Heart left ventricle (tissue), 16 donors: ENCODE data around the gene OR10H3. TPM values are rescaled to one million over a fixed set of nuclear protein-coding genes. Genes with fewer than 3 reads are reported as not detected.

Source experiments
- ATAC-seq, 4 donors: fragments of 200-7000 bp; cut with Tn5 transposase; one replicate each; pipeline ENCODE4 v1.9.1; 2020 to 2022; ENCODE audit warnings: moderate library complexity in 4 of 4, mild to moderate bottlenecking in 3 of 4, moderate number of reproducible peaks in 1 of 4
- DNase-seq, 5 donors: peaks; one replicate each; pipeline ENCODE4 v3.0.0-alpha.2; 2020
- H3K27ac ChIP-seq, 12 donors: fragments of 200-600 bp; sonication (generic) in 4 of 12; one replicate each; pipeline versions ENCODE4 v1.5.0 to v1.8.0; 2016 to 2022; ENCODE audit warnings: mild to moderate bottlenecking in 2 of 12
- H3K27me3 ChIP-seq, 9 donors: fragments of 200-600 bp; sonication (generic) in 2 of 9; one replicate each; pipeline versions ENCODE4 v1.5.1 to v1.8.0; 2016 to 2022; ENCODE audit warnings: mild to moderate bottlenecking in 3 of 9
- H3K36me3 ChIP-seq, 9 donors: fragments of 200-600 bp; sonication (generic) in 2 of 9; one replicate each; pipeline versions ENCODE4 v1.5.0 to v1.8.0; 2018 to 2022; ENCODE audit warnings: mild to moderate bottlenecking in 2 of 9
- H3K4me1 ChIP-seq, 12 donors: fragments of 200-600 bp; sonication (generic) in 4 of 12; one replicate each; pipeline versions ENCODE4 v1.5.0 to v1.8.0; 2016 to 2022; ENCODE audit warnings: mild to moderate bottlenecking in 3 of 12
- H3K4me3 ChIP-seq, 12 donors: fragments of 200-600 bp; sonication (generic) in 4 of 12; one replicate each; pipeline versions ENCODE4 v1.5.0 to v1.8.0; 2017 to 2022; ENCODE audit warnings: mild to moderate bottlenecking in 9 of 12, moderate library complexity in 4 of 12
- H3K9me3 ChIP-seq, 12 donors: fragments of 200-600 bp; sonication (generic) in 4 of 12; one replicate each; pipeline versions ENCODE4 v1.5.0 to v1.8.0; 2016 to 2022; ENCODE audit warnings: mild to moderate bottlenecking in 1 of 12
- CTCF ChIP-seq, 12 donors: fragments of 200-600 bp; sonication (generic) in 4 of 12; IDR thresholded peaks; one replicate each; pipeline versions ENCODE4 v1.5.0 to v1.8.0; 2018 to 2022; ENCODE audit warnings: antibody characterized with exemption in 12 of 12, mild to moderate bottlenecking in 5 of 12
- POLR2A ChIP-seq, 2 donors: fragments of 450-650 bp; IDR thresholded peaks; one replicate each; pipeline ENCODE4 v1.6.1; 2017; ENCODE audit warnings: antibody characterized with exemption in 2 of 2, mild to moderate bottlenecking in 2 of 2, moderate library complexity in 2 of 2
- WGBS, 4 donors: extraction: QIAGEN DNeasy Blood & Tissue Kit in 2 of 4; methylation state at CpG; one replicate each; pipeline versions ENCODE4 v1.1.5 to v1.1.7; 2013 to 2018; 5-methylcytosine and 5-hydroxymethylcytosine counted together
- intact Hi-C, 10 donors: fragments of 100-400 bp; cut with DNase I; formaldehyde crosslinking; loops; one replicate each; pipeline versions ENCODE4 v1.11.1 to v1.14.2; 2022
- polyA plus RNA-seq, 2 donors: library from polyadenylated mRNA; stranded (reverse); fragments of 200-250 nt; gene quantifications; one replicate each; pipeline ENCODE4 v1.2.3, GENCODE V29; 2013
- total RNA-seq, 9 donors: library from RNA; depleted of rRNA in 2 of 9; stranded (reverse); fragments of >200 nt in 2 of 9; fragmentation: NEBNext Ultra II Directional in 3 of 9; extraction: Animal tissue kit (Norgen Biotek cat#: 25700) in 3 of 9; gene quantifications; one replicate each; pipeline versions ENCODE4 v1.1.0 to v1.2.4, GENCODE V29; 2016 to 2023
- donor health status: ischemic (EF 13 %, LVEDD 7.1; RV severe dilation, severe dysfunction).
- donor health status: healthy with polysubstance abuse.
- donor health status: DM: no; HTN: yes; CAD: no.
- donor health status: DM: no; HTN: no; CAD: no.
- donor health status: ischemic (EF 25% LVEDD 6.9; RV normal size, moderate dysfunction).
- donor health status: ischemic (EF 25% LVEDD 5.7; RV mildly dilated, moderate dysfunction).
- donor health status: healthy.
- donor health status: DM: yes; HTN: yes; CAD: no.
- donor health status: ischemic (EF 35%, LVEDD 5.7; RV mildly dilated, moderate dysfunction).
- donor health status: nonischemic (EF 11% LVEDD 7.7; RV severe dilation, severe dysfunction).
- donor health status: DM: yes; HTN: yes; CAD: no.
- donor health status: PGD.
- donor health status: ischemic (EF 29% LVEDD 5.4; RV normal size, mild dysfunction).
- donor health status: nonischemic (EF 23%, LVEDD 6.1; RV moderate dilation, normal function).

Gene OR10H3
- total and polyA plus RNA-seq, 11 donors: not detected

- peaks cover 0 to 7% (median 0%) of the 10 kb centered on the region in 12 donors for H3K9me3 ChIP-seq
- intact Hi-C loops: no loop called here
- peaks cover 0 to 39% (median 3%) of the 10 kb centered on the region in 9 donors for H3K27me3 ChIP-seq
- no peaks in the 10 kb centered on the region for H3K36me3 ChIP-seq
- no peak overlapping the region for H3K27ac ChIP-seq
- no peak for TF ChIP-seq POLR2A (IDR thresholded peaks at IDR 0.05)
- TF ChIP-seq CTCF (IDR thresholded peaks at IDR 0.05): no peak
- no peak for ATAC-seq
- H3K4me3 ChIP-seq: no peak overlapping the region
- WGBS, 4 donors: 79 to 88% (median 80%) methylated on average over 1 of the region's 1 CpG
- no peaks in the 10 kb centered on the region for H3K4me1 ChIP-seq
- DNase-seq: no peak
These were observed 16.5 kb upstream of the OR10H3 start for GRCh38 chr19:15721268-15721667.

- no peak overlapping the region for H3K4me3 ChIP-seq
- no peak for DNase-seq
- peaks cover 0 to 32% (median 3%) of the 10 kb centered on the region in 9 donors for H3K27me3 ChIP-seq
- no peak overlapping the region for H3K27ac ChIP-seq
- H3K9me3 ChIP-seq: peaks cover 0 to 7% (median 0%) of the 10 kb centered on the region in 12 donors
- no peaks in the 10 kb centered on the region for H3K36me3 ChIP-seq
- H3K4me1 ChIP-seq: no peaks in the 10 kb centered on the region
- intact Hi-C loops: no loop called here
- TF ChIP-seq POLR2A (IDR thresholded peaks at IDR 0.05): no peak
- no peak for TF ChIP-seq CTCF (IDR thresholded peaks at IDR 0.05)
- 20 to 46% (median 24%) methylated on average over 16 to 25 of the region's 25 CpGs for WGBS, 4 donors
- no peak for ATAC-seq
These were observed 14.8 kb upstream of the OR10H3 start for GRCh38 chr19:15722956-15723355.

GRCh38 chr19:15727724-15728123 is 10.1 kb upstream of the OR10H3 start, which contains the start of gene OR10H2:
Gene OR10H2, plus strand, starts transcription at chr19:15728024. Its CDS starts 20 bp downstream, at chr19:15728044.
- H3K4me3 ChIP-seq: no peak within 1 kb of the TSS
- DNase-seq (no peak), ATAC-seq (no peak)
- peaks cover 0 to 6% (median 0%) of the 10 kb centered on the region in 12 donors for H3K4me1 ChIP-seq
- TF ChIP-seq POLR2A (IDR thresholded peaks at IDR 0.05): no peak
- TF ChIP-seq CTCF (IDR thresholded peaks at IDR 0.05): no peak
- no peaks in the 10 kb centered on the region for H3K36me3 ChIP-seq
- intact Hi-C loops: no loop called here
- WGBS, 4 donors: 72 to 84% (median 75%) methylated on average over 5 of the region's 5 CpGs
- peaks cover 0 to 31% (median 3%) of the 10 kb centered on the region in 9 donors for H3K27me3 ChIP-seq
- no peak within 1 kb of the TSS for H3K27ac ChIP-seq
- H3K9me3 ChIP-seq: peaks cover 0 to 13% (median 0%) of the 10 kb centered on the region in 12 donors

GRCh38 chr19:15730538-15730937 is 7.2 kb upstream of the OR10H3 start:
- 24 to 53% (median 44%) methylated on average over 1 of the region's 1 CpG for WGBS, 4 donors
- Histone ChIP-seq H3K27me3 (peaks cover 0 to 6% (median 0%) of the 10 kb centered on the region in 9 donors), H3K4me1 (peaks cover 0 to 7% (median 0%) of the 10 kb centered on the region in 12 donors), H3K27ac (no peak overlapping the region), H3K4me3 (no peak overlapping the region), H3K9me3 (peaks cover 0 to 13% (median 0%) of the 10 kb centered on the region in 12 donors), H3K36me3 (no peaks in the 10 kb centered on the region)
- DNase-seq (no peak), ATAC-seq (no peak)
- intact Hi-C loops: no loop called here
- TF ChIP-seq POLR2A (IDR thresholded peaks at IDR 0.05): no peak
- TF ChIP-seq CTCF (IDR thresholded peaks at IDR 0.05): no peak
